Kidney (tissue), 14 donors: ENCODE results near the gene SERPINB6. TPM values are rescaled to one million over a fixed set of nuclear protein-coding genes. Genes with fewer than 3 reads are reported as not detected.

Experiments
- DNase-seq, 5 donors: peaks; one replicate each; pipeline ENCODE4 v3.0.0-alpha.2; 2013 to 2020
- FAIRE-seq: peaks from 2 replicates; lab custom pipeline; 2012; peaks lifted over from hg19 to GRCh38; lab: Jason Lieb, UNC
- H3K27ac ChIP-seq, 2 donors: one replicate each; pipeline ENCODE4 v1.7.0; 2013; ENCODE audit warnings: low read depth in 2 of 2, low read length in 2 of 2, inconsistent platforms in 1 of 2
- H3K27me3 ChIP-seq: one replicate; pipeline ENCODE4 v1.7.1; 2013; ENCODE audit warnings: low read length, inconsistent platforms; ENCODE audit not compliant: control insufficient read depth, insufficient read depth
- H3K36me3 ChIP-seq, 3 donors: one replicate each; pipeline versions ENCODE4 v1.7.0 to v1.7.1; 2013; ENCODE audit warnings: low read length in 3 of 3, control low read depth in 1 of 3, inconsistent platforms in 1 of 3; ENCODE audit not compliant: insufficient read depth in 3 of 3, control insufficient read depth in 2 of 3
- H3K4me1 ChIP-seq, 3 donors: one replicate each; pipeline versions ENCODE4 v1.7.0 to v1.7.1; 2013; ENCODE audit warnings: low read length in 3 of 3, inconsistent platforms in 1 of 3, low read depth in 1 of 3; ENCODE audit not compliant: control insufficient read depth in 2 of 3, insufficient read depth in 2 of 3
- H3K4me3 ChIP-seq, 3 donors: one replicate each; pipeline versions ENCODE4 v1.7.0 to v1.8.1; 2013; ENCODE audit warnings: low read length in 3 of 3, control low read depth in 1 of 3, inconsistent platforms in 1 of 3
- H3K9ac ChIP-seq, 3 donors: one replicate each; pipeline versions ENCODE4 v1.7.0 to v1.7.1; 2013; ENCODE audit warnings: low read length in 3 of 3, control low read depth in 1 of 3, inconsistent platforms in 1 of 3
- H3K9me3 ChIP-seq, 3 donors: one replicate each; pipeline versions ENCODE4 v1.7.0 to v1.7.1; 2013; ENCODE audit warnings: low read length in 3 of 3, control low read depth in 1 of 3, inconsistent platforms in 1 of 3; ENCODE audit not compliant: control insufficient read depth in 2 of 3, insufficient read depth in 1 of 3
- intact Hi-C: fragments of 100-400 bp; cut with DNase I; formaldehyde crosslinking; loops from one replicate; pipeline ENCODE4 v1.11.1; 2022
- polyA plus RNA-seq: library from polyadenylated mRNA; stranded (reverse); fragments of 350-450 nt; fragmentation: Illumina TruSeq; extraction: RNeasy Lipid Tissue Mini Kit (QIAGEN cat#74804); gene quantifications from one replicate; pipeline ENCODE4 v1.2.3, GENCODE V29; 2014; ENCODE audit warnings: low read depth, low replicate concordance; ENCODE audit not compliant: insufficient read depth
- total RNA-seq: library from RNA; stranded (reverse); fragmentation: NEBNext Ultra II Directional; extraction: Animal tissue kit (Norgen Biotek cat#: 25700); gene quantifications from one replicate; pipeline ENCODE4 v1.2.1, GENCODE V29; 2021
- TF ChIP-seq, protein P1 (sequence below): IDR thresholded peaks from 3 replicates; pipeline ENCODE4 v1.5.1; 2012; ENCODE audit warnings: mild to moderate bottlenecking, moderate library complexity, borderline replicate concordance; ENCODE audit not compliant: insufficient read depth; ENCODE audit errors: extremely low read depth
- donor health status: control.
- donor health status: control.
- donor health status: control.
- donor health status: control.
- donor health status: control.
- donor health status: DM: yes; HTN: yes; CAD: no.
- donor health status: Normal renal cell carcinoma (clear cell type).

SERPINB6 gene
- total and polyA plus RNA-seq, 2 donors from 2014 or later = 136 to 212 TPM

DNA sequence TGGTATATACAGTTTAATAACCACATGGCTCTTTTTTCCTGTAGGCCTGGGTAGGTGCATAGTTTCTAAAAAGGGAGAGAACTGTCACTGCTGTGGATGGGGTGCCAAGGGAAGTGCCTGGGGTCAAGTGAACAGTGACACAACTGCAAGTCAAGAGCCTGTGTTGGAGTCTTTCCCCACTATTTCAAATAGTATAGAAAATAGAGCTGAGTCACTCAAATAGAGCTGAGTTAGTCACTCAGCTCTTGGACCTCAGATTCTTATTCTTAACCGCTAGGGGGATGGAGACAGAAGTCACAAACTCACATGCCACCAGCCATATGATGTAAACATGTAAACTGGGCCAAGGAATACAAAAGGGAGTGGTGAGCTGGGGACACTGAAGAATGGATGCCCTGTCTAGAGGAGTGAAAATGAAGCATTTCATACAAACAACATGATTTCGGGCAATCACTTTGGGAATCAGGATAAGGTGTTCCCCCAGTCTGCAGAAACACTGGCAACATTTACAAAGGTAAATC lies 30.5 kb upstream of the SERPINB6 start:
- intact Hi-C loops = no loop called here
- no peaks in the 10 kb centered on the region for H3K9me3 ChIP-seq
- DNase-seq = peak in 2 of 5 donors; percentile 56 to 72
- no peak overlapping the region for H3K27ac ChIP-seq
- TF ChIP-seq, protein P1, sequence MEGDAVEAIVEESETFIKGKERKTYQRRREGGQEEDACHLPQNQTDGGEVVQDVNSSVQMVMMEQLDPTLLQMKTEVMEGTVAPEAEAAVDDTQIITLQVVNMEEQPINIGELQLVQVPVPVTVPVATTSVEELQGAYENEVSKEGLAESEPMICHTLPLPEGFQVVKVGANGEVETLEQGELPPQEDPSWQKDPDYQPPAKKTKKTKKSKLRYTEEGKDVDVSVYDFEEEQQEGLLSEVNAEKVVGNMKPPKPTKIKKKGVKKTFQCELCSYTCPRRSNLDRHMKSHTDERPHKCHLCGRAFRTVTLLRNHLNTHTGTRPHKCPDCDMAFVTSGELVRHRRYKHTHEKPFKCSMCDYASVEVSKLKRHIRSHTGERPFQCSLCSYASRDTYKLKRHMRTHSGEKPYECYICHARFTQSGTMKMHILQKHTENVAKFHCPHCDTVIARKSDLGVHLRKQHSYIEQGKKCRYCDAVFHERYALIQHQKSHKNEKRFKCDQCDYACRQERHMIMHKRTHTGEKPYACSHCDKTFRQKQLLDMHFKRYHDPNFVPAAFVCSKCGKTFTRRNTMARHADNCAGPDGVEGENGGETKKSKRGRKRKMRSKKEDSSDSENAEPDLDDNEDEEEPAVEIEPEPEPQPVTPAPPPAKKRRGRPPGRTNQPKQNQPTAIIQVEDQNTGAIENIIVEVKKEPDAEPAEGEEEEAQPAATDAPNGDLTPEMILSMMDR = peak; percentile 45
- peaks cover 0 to 9% (median 0%) of the 10 kb centered on the region in 3 donors for H3K4me1 ChIP-seq
- H3K4me3 ChIP-seq = peak overlapping the region in 2 of 3 donors; percentile 33 to 93
- no peak for FAIRE-seq
- no peak overlapping the region for H3K9ac ChIP-seq
- H3K27me3 ChIP-seq = no peaks in the 10 kb centered on the region
- H3K36me3 ChIP-seq = peaks cover 0 to 19% (median 11%) of the 10 kb centered on the region in 3 donors

DNA sequence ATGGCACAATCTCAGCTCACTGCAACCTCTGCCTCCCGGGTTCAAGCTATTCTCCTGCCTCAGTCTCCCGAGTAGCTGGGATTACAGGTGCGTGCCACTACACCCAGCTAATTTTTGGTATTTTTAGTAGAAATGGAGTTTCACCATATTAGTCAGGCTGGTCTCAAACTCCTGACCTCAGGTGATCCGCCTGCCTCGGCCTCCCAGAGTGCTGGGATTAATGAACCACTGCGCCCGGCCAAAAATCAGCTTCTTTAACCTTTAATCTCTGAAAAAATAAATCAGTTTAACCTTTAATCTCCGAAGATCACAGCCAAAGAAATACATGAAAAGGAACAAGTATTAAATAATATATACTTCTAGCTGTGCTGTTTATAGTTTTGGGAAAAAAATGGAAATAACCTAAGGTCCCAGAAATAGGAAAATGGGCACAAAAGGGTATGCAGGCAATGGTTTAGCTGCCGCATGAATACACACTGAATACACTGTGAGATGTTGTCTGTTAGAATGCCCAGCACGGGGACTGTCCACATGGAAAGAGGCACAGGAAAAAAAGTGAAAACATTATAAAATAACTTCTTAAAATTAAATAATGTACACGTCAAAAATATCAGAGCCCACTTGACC lies 29.9 kb upstream of the SERPINB6 start:
- H3K27ac ChIP-seq = no peak overlapping the region
- TF ChIP-seq, protein P1 = no peak
- H3K4me1 ChIP-seq = peaks cover 0 to 9% (median 0%) of the 10 kb centered on the region in 3 donors
- DNase-seq (no peak), FAIRE-seq (no peak)
- H3K36me3 ChIP-seq = peaks cover 0 to 17% (median 8%) of the 10 kb centered on the region in 3 donors
- intact Hi-C loops = no loop called here
- H3K9me3 ChIP-seq = no peaks in the 10 kb centered on the region
- H3K27me3 ChIP-seq = no peaks in the 10 kb centered on the region
- peak overlapping the region in 2 of 3 donors; percentile 33 to 93 for H3K4me3 ChIP-seq
- H3K9ac ChIP-seq = no peak overlapping the region

DNA sequence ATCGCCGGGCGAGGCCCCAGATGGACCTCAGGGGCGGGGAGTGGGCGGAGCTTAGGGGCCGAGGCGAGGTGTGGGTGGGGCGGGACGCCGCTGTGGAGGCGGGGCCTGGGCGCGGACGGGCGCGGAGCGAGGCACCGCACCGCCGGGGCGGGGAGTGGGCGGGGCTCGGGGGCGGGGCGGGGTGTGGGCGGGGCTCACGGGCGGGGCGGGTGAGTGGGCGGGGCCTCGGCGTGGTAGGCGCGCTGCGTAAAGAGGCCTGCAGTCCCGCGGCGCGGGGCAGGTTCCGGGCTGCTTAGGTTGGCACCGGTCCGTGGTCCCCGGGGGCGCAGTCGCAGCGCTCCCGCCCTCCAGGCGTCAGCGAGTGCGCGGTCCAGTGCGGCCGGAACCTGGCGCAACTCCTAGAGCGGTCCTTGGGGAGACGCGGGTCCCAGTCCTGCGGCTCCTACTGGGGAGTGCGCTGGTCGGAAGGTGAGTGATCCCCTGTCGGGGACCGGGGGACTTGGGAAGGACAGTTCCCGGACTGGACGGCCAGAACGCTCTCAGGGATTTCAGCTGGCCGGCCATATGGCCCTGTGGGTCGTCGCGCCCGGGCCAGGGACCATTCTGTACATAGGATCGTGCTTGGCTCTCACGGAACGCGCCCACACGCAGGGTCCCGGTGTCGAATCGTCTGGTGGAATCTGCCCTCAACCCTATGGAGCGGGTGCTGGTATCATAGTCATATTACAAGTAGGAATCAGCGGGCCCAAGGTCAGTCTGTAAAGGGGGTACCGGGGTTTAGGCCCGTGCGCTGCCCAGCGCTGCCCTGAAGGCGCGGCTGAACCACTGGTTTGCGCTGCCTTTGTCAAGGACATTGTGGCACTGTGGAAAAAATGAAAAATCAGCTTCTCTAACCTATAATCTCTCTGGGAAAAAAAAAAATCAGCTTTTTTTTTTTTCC lies 28.5 kb upstream of the SERPINB6 start, which contains the start of gene NQO2:
Gene NQO2 (plus strand): TSS at position 277 of the 940 bp plus-strand sequence. CDS start 6,659 bp downstream, outside the sequence.
- FAIRE-seq (no peak), DNase-seq (peak; percentile 93 to 98 (median 95))
- H3K27ac ChIP-seq = peak within 1 kb of the TSS; percentile 93 to 95
- H3K4me3 ChIP-seq = peak within 1 kb of the TSS; percentile 72 to 93 (median 88)
- H3K9ac ChIP-seq = peak within 1 kb of the TSS; percentile 49 to 93 (median 92)
- TF ChIP-seq, protein P1 = no peak
- H3K4me1 ChIP-seq = peaks cover 0 to 9% (median 0%) of the 10 kb centered on the region in 3 donors
- intact Hi-C loops = loop anchor here (5.0 kb wide), 1 partner anchor 57 kb away; no protein-coding TSS in a partner anchor
- peaks cover 0 to 8% (median 5%) of the 10 kb centered on the region in 3 donors for H3K36me3 ChIP-seq
- H3K27me3 ChIP-seq = no peaks in the 10 kb centered on the region
- H3K9me3 ChIP-seq = no peaks in the 10 kb centered on the region
